Measurements from ENCODE around the gene SLC25A40. TPM values are rescaled to one million over a fixed set of nuclear protein-coding genes. Genes with fewer than 3 reads are reported as not detected.

SLC25A40 gene
- total RNA-seq, 2 experiments from 2014 or later, result 36.1 to 45.9 TPM

Other genes with a start within 250 kb of the SLC25A40 start
- 1 to 10 TPM in 1 of 2 experiments, under 1 TPM in 1; 0.94 to 1.7 TPM for gene RUNDC3B, start 248.0 kb downstream of the SLC25A40 start, total RNA-seq
- 10 to 100 TPM; 86.3 to 88.8 TPM for gene DBF4, start 133 bp upstream of the SLC25A40 start, total RNA-seq
- gene ADAM22, start 57.9 kb upstream of the SLC25A40 start, total RNA-seq, result 1 to 10 TPM; 2.3 to 3.5 TPM